Measurements from ENCODE around the gene RALGAPA2.
A peak's percentile ranks its signal among the peaks of the same experiment; 100 is the strongest.

RALGAPA2 gene

GRCh38 chr20:20721489-20721888, 9.0 kb upstream of the RALGAPA2 start:
- no peak for DNase-seq (ENCODE audit: low read depth in 2 of 2)

GRCh38 chr20:20720158-20720557, 7.7 kb upstream of the RALGAPA2 start:
- DNase-seq (ENCODE audit: low read depth in 2 of 2): no peak

- no peak for DNase-seq (ENCODE audit: low read depth in 2 of 2)
Observed at GRCh38 chr20:20719411-20719810, 7.0 kb upstream of the RALGAPA2 start.

GRCh38 chr20:20713244-20713765, 861 bp upstream of the RALGAPA2 start:
- DNase-seq (ENCODE audit: low read depth in 2 of 2): no peak

GRCh38 chr20:20712004-20712473, 405 bp downstream of the RALGAPA2 start:
- peak in 1 of 2 donors; percentile 1 for DNase-seq (ENCODE audit: low read depth in 2 of 2)

GRCh38 chr20:20711413-20711812, 1.0 kb downstream of the RALGAPA2 start:
- DNase-seq (ENCODE audit: low read depth in 2 of 2): peak in 1 of 2 donors; percentile 3

- DNase-seq (ENCODE audit: low read depth in 2 of 2): no peak
Observed at GRCh38 chr20:20710443-20711315, 1.8 kb downstream of the RALGAPA2 start.

GRCh38 chr20:20709887-20710286, 2.6 kb downstream of the RALGAPA2 start:
- no peak for DNase-seq (ENCODE audit: low read depth in 2 of 2)

GRCh38 chr20:20706285-20706684, 6.2 kb downstream of the RALGAPA2 start:
- no peak for DNase-seq (ENCODE audit: low read depth in 2 of 2)

GRCh38 chr20:20702330-20703245, 9.9 kb downstream of the RALGAPA2 start:
- no peak for DNase-seq (ENCODE audit: low read depth in 2 of 2)

GRCh38 chr20:20699917-20700316, 12.5 kb downstream of the RALGAPA2 start:
- no peak for DNase-seq (ENCODE audit: low read depth in 2 of 2)

GRCh38 chr20:20699144-20699543, 13.3 kb downstream of the RALGAPA2 start:
- no peak for DNase-seq (ENCODE audit: low read depth in 2 of 2)

- no peak for DNase-seq (ENCODE audit: low read depth in 2 of 2)
Observed at GRCh38 chr20:20697325-20697845, 15.1 kb downstream of the RALGAPA2 start.

- no peak for DNase-seq (ENCODE audit: low read depth in 2 of 2)
Observed at GRCh38 chr20:20695250-20695816, 17.1 kb downstream of the RALGAPA2 start.

- no peak for DNase-seq (ENCODE audit: low read depth in 2 of 2)
Observed at GRCh38 chr20:20694591-20694990, 17.9 kb downstream of the RALGAPA2 start.

- no peak for DNase-seq (ENCODE audit: low read depth in 2 of 2)
Observed at GRCh38 chr20:20692587-20692986, 19.9 kb downstream of the RALGAPA2 start.

GRCh38 chr20:20691477-20692235, 20.8 kb downstream of the RALGAPA2 start:
- no peak for DNase-seq (ENCODE audit: low read depth in 2 of 2)

GRCh38 chr20:20690676-20691476, 21.6 kb downstream of the RALGAPA2 start:
- DNase-seq (ENCODE audit: low read depth in 2 of 2): no peak

GRCh38 chr20:20687319-20687718, 25.1 kb downstream of the RALGAPA2 start:
- DNase-seq (ENCODE audit: low read depth in 2 of 2): no peak

GRCh38 chr20:20685635-20686034, 26.8 kb downstream of the RALGAPA2 start:
- no peak for DNase-seq (ENCODE audit: low read depth in 2 of 2)
